ENCODE results near the gene GGT1.

GGT1 gene

DNA sequence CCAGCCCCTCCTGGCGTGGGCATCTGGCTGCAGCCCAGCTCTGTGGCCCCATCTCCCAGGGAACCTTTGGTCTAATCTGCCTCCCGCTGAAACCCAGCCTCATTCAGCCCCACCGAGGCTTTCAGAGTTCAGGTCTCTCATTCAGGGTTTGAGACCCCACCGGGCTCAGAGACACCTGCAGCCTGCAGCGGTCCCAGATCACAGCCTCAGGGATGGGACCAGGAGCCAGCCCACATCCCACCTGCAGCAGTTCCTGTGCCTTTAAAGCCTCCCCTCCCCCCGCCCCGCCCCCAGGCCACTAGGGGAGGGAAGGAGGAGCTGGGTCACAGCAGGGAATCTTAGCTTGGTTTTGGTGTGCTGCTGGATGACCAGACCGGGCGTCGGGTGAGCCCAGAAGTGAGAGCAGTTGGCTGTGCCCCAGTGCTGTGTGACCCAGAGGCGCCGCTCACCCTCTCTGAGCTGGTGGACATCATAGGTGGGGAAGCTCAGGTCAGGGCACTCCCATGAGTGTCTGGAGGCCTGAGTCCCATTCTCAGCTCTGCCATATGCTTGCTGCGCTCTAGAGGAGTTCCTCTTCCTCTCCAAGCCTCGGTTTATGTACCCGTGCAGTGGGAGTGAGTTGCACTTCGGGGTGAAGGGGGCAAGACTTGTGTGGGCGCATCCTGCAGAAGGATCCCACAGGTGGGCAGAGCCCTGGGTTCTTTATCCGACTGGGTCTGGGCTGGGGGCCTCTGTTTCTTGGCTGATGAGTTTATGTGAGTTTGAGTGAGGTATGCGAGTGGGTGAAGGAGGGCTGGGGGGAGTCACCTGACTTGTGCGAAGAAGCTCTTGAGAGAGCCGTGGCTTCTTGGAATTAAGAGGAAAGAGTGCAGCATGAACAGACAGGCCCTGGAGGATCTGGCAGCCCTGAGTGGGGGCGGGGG, at the start of gene GGT1:
Gene GGT1, plus strand, starts transcription at position 347 of the 923 bp plus-strand sequence. CDS start 7,889 bp downstream, outside the sequence.
- peak; percentile 16 for DNase-seq (ENCODE audit: low spot score)

DNA sequence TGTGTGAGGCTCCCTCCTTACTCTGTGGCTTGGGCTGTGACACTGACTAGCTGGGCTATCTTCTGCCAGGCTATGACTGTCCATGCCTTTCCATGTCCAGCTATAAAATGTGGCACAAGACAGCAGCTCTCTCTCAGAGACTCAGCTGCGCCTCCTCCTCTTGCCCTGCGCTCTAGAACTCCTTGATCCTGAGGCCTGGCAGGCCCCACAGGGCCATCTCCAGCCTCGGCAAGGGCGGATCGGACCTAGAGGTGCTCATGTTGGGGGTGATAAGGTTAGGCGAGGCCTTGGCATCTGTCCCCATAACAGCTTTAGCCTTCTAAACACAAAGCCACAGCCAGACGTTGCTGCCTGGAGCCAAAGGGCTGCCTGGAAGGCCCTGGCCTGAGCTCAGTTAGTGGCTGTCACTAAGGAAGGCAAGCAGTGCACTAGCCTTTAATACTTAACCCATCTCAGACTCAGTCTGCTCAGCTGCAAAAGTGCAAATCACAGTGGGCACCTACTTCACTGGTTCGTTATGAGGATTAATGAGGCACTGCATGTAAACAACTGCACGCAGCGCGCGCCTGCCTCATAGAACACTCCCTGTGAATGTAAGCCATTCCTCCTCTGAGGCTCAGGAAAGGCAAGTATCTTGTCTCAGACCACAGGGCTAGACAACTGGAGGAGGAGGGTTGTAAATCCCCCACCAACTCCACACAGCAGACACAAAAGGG, 49.2 kb upstream of the GGT1 start:
- peak; percentile 88 for DNase-seq (ENCODE audit: low spot score)

DNA sequence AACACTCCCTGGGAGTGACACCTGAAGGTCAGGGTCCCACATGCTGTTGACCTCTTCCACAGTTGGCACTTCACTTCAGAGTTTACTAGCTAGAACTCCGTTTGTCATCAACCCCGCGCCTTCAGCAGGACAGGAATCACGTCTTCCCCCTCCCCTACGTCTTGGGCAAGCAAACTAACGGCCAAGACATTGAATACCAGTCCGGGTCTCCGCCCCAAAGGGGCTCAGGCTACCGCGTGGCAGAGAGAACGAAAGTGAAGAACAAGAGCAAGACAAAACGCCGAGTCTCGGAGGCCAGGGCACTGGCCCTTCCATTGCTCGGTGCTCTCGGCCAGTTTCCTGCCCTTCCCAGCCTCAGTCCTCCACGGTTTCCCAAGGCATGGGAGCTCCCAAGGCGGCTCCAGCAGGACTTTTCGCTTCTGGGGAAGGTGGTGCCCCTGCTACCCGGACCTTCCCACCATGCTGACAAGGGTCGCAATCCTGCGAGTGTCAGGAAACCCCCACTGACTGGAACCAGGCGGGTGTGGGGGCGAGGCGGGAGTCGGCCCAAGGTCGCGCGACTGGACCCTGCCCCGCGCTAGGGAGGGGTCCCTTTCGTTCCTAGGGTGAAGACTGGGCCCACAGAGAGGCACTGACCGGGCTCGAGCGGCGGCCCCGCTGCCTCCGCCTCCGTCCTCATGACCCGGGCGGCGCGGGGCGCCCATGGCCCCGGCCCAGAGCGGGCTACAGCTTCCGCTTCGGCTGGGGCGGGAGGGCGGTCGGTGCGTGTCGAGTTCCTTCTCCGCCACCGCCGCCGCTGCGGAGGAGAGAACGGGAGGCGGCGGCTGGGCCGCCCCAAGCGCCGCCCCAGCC, 48.5 kb upstream of the GGT1 start, which contains the start of gene GUCD1:
Gene GUCD1, minus strand, starts transcription at position 826 of the 852 bp plus-strand sequence. Its CDS starts 147 bp downstream, at position 679.
- DNase-seq (ENCODE audit: low spot score) = peak; percentile 56

DNA sequence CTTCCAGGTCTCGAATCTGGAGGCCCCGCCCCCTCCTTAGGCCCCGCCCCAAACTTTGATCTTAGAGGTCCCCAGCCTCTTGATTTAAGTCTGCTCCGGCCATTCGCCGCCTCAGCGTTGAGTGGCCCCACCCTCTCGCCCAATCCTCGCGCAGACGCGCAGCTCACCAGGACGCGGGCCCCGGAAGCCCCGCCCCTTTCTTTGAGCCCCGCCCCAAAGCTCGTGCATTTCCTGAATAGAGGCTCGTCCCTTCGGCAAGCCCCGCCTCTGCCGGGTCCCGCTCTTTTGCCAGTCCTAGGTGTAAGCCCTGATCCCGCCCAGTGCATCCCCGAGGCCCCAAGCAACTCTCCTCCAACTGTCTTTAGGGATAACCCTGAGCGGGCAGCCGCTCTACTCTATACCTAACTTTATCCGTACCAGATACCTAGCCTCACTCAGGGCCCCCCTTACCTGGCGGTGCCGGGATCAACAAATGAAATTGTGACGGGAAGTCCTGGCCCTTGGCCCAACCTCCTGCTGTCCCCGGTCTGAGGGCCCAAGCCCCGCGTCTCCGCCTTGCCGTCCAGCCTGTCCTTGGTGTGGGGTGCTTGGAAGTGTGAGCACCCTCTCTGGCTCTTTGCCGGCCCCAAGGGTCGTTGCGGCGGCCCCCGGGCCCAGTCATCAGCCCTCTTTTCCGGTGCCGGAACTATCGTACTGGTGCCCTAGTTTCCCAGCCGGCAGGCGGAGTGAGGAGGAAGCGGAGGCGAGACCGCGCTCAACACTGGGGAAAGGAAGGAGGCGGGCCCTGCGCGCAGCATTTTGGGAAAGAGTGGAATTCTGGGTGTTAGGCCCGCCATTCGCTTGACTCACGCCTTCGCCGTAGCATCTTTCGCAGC, 47.6 kb upstream of the GGT1 start, which contains the start of gene SNRPD3:
Gene SNRPD3, plus strand, starts transcription at position 835 of the 875 bp plus-strand sequence. CDS start 1,676 bp downstream, outside the sequence.
- DNase-seq (ENCODE audit: low spot score) = peak; percentile 99

DNA sequence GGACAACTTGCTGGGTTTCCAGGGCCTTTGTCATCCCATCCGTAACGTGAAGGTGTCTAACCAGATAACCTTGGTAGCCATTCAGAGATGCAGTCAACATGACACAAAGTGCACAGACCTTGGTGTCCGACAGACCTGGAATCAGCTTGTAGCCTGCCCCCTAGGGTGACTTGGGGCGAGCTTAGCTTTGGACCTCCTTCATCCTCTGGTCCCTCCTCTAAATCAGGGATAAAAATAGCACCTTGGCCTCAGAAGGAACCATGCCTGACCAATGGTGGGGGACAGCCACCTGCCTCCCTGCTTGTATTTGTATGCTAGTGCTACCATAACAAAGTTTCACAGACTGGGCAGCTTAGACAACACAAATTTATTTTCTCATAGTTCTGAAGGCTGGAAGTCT, 43.5 kb upstream of the GGT1 start:
- no peak for DNase-seq (ENCODE audit: low spot score)

DNA sequence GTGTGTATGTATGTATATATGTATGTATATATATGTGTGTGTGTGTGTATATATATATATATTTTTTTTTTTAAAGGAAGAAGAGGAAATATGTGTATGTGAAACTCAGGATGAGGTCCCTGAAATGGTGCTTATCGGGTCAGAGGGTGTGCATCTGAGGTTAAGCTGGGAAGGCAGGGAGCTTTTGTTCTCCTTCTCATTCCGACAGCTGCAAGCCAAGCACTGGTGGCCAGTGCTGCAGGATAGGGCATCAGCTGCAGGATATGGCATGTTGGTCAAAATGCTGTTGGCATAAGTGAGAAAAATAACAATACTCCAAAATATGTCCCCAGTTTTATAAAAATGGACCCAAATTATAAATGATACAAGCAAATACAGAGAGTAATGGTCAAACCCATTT, 39.7 kb upstream of the GGT1 start:
- DNase-seq (ENCODE audit: low spot score) = no peak

DNA sequence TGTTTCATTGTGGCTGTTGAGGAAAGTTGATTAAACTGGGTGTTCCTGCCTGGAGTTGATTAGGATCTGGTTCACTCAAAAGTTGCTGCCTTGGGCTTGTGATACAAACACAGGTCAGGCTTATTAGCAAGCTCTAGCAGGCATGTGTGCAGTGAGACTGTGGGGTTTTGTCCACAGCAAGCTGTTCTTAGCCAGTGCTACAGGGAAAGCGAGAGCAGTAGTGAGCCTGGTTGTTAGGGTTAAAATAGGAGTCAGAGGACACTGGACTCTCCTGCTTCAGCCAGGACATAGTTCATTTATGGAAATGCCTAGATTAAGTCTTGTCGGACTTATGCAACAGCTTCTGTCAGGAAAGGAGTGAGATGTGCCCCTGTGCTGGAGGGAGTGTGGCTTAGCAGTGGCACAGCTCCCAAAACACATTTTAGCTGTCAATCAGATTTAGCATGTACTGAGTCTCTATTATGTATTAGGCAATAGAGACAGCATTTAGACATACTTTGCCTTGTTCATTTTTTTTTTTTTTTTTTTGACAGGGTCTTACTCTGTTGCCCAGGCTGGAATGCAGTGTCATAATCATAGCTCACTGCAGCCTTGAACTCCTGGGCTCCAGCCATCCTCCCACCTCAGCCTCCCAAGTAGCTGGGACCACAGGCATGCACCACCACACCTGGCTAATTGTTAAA, 38.5 kb upstream of the GGT1 start:
- DNase-seq (ENCODE audit: low spot score) = no peak

DNA sequence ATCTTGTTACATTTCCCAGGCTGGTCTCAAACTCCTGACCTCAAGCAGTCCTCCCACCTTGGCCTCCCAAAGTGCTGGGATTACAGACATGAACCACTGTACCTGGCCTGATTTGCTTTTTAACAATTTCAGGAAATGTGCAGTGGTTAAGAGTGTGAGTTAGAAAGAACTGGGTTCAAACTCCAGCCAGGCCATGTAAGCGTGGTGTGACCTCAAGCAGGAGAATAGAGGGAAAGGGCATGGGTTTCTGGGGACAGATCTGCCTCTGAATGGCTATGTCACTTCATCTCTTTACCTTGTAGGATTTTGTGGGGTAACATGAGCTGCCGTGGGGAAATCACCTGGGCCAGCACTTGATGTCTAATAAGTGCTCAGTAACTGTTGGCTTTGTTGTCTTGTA, 37.9 kb upstream of the GGT1 start:
- DNase-seq (ENCODE audit: low spot score) = no peak

DNA sequence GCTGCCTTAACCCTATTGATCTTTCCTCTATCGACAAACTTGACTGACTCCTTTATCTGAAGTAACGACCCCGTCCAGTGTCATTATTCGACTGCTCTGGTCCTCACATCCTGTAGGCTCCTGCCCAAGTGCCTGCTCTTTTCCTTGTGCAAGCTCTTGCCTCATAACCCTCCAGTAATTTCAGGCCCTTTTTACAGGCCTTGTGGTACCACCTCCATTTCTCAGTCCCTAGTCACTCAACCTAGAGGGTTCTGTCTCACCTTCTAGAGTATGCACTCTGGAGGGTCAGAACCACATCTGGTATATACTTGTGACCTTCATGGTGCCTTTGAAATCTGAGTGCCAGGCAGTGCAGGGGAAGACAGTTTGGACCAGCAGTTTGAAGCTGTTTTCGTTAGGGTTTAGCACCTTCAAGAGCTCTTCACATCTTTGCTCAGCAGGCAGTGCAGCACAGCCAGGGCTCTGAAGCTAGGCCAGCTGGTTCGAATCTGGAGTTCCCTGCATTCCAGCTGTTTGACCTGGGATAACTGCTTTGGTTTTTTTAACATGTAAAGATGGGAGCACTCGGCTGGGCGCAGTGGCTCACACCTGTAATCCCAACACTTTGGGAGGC, 36.0 kb upstream of the GGT1 start:
- DNase-seq (ENCODE audit: low spot score) = no peak

DNA sequence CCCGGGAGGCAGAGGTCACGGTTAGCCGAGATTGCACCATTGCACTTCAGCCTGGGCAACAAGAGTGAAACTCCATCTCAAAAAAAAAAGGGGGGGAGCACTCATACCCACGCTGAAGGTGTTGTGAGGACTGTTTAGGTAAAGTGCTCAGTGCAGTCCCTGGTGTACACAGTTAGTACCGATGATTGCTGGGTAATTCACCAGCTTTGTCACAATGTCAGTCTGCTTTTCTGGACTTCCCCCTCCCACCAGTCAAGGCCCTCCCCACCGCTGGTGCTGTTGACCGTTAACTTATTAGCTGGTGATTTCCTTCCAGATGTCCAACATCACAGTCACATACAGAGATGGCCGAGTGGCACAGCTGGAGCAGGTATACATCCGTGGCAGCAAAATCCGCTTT, 35.3 kb upstream of the GGT1 start:
- no peak for DNase-seq (ENCODE audit: low spot score)

DNA sequence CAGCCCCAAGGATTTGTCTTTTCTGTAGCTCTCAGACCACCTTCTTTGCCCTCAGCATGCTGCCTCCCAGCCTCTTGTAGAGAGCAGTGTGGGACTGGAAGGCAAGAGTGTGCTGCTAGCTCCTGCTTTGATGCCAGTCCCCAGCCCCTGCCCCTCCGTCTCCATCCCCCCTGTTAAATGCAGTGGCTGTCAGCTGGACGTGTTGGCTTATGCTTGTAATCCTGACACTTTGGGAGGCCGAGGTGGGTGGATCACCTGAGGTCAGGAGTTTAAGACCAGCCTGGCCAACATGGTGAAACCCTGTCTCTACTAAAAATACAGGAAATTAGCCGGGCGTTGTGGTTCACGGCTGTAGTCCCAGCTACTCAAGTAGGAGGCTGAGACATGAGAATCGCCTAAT, 31.7 kb upstream of the GGT1 start:
- DNase-seq (ENCODE audit: low spot score) = no peak

DNA sequence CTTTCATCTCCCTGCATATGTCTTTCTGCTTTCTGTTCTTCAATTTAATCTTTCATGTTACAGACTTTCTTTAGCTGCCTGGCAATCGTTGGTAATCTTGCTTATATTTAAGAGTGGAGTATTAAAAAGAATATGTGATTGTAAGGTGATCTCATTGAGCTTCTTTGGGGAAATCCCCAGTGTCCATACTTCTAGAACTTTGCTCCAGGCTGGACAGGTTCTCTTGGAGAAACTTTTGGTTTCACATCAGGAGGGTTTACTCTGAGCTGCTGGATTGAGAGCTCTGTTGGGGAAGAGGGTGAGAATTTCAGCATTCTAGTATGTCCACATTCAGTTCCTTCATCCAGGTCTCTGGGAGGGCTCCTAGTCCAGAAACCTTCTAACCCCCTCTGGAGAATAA, 26.2 kb upstream of the GGT1 start:
- DNase-seq (ENCODE audit: low spot score) = no peak

DNA sequence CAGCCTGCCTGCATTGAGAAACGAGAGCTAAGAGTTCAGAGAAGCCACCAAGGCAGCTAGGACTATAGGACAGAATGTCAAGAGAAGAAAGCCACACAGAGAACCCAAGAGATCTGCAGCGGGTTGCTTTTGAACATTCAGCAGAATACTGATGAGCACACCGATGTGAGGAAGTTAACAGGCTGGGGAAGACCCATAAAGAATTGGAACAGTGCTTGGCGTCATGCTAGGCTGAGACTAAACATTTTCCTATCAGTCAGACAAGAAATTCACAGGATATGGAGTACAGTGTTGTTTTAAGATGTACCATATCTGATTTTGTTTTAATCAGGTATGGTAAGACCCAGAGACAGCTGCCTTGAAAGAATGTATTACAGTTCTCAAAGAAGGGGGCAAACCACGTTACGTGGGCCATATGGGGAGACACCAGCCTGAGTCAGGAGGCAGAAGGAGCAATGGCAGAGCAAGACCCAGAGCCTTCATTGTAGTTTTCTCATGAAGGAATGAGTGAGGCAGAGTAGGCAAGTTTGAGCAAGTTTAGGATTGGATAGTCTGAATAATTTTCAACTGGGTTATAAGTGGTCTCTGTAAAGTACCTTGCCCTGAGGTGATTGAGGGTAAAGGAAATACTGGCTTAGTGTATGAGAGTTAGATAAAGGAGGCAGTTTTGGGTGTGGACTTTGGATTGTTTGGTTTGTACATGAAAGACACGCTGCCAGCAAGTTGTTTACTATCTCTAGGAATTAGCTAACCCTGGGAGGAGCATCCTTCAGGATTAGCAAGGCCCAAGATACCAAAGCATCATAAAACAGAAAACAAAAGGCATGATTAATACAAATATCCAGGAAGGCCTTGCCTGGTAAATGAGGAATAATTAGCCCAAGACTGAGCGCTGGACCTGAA, 24.4 kb upstream of the GGT1 start:
- no peak for DNase-seq (ENCODE audit: low spot score)

DNA sequence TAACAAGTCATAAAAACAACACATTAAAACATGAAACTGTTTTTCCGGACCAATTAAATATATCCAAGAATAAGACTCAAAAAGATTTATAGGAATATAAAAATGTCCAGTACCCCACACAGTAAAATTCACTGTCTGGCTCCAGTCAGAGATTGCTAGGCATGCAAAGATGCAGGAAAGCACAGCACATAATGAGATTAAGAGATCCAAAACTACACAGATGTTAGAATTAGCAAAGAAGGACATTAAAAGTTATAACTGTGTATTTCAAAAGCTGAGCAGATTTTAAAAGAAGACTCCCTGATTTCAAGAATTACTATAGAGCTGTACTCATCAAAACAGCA, 23.8 kb upstream of the GGT1 start:
- DNase-seq (ENCODE audit: low spot score) = no peak

DNA sequence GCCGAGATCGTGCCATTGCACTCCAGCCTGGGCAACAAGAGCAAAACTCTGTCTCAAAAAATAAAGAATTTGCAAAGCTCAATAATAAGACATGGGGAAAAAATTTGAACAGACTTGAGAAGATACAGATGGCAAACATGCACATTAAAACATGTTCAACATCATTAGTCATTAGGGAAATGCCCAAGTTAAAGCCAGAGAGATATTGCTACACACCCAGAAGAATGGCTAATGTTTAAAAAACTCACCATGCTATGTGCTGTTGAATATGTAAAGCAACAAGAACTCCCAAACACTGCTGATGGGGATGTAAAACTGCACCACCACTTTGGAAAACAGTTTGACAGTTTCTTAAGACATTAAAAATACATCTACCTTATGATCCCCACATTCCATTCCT, 22.7 kb upstream of the GGT1 start:
- no peak for DNase-seq (ENCODE audit: low spot score)

DNA sequence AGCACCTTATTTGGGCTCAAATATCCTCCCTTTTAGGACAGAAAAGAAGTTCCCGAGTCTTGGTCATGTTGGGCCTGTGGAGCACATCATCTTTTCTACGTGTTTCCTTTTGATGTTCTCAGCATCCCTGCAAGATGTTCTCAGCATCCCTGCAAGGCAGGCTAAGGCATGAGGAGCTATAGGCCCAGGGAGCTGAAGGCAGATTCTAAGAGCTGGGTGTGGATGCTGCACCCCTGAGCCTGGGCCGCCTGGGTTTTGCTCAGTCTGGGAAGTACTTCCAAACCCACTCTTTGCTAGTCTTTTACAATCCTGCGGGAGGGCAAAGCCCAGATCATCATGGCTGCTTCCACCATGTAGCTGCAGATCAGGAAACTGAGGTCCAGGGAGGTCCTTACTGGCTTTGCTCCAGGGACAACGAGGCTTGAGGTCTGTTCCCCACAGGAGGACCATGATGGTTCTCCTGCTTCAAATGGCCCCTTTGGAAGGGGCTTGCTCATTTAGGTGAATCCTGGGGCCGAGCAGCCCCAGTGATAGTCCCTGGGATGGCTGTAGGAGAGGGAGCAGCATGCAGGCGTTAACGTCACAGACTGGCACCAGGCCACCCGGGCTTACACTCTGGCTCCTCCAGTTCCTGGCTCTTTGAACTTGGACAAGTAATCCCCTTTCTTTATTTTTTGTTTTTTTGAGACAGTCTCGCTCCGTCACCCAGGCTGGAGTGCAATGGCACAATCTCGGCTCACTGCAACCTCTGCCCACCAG, 20.8 kb upstream of the GGT1 start:
- DNase-seq (ENCODE audit: low spot score) = no peak

DNA sequence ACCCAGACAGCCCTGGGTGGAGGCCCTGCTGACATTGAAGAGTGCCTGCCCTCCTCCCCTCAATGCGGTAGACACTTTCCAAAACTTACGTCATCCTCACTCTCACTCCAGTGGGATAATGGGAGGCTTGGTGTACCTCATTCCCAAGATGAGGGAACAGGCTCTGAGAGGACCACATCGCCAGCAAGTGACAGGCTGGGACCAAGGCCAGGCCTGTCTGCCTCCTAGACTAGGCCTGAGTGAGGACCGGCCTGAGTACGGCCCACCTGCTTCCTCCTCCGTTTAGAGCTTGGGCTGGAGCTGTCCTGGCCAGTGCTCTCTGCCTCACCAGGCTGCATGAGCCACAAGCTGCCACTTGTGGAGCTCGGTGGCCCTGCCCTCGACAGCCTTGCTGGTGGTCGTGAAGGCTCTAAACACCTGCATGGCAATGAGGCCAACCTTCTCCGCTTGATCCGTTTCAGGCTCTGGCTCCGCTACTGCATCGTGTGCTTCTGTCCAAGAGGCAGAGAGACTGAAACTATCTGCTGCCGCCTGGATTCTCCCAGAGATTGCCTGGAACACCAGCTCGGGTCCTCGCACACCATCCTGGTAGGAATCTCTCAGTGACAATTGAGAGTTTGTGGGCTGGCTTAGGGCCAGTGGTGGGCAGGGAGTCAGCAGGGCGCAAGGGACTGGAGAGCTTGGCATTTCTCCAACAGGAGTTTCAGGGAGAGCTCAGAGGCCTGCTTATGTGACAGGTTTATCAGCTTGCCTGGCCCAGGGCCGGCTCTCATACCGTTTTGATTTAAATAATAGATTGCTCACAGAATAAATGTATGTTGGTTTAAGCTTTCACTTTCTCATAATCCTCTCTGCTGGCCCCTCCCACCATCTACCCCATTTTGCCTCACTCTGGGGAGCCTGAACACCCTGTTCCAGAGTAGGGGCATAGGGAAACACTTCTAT, 19.5 kb upstream of the GGT1 start:
- DNase-seq (ENCODE audit: low spot score) = no peak
